Neuronal stem cell (in vitro differentiated cells): ENCODE data around the gene SRGAP2.
"Not testable (repeated sequence)": the region's sequence is repeated elsewhere in the genome, so short reads cannot be mapped to it uniquely, and the experiment has no call there.

Experiments used
- DNase-seq: peaks from one replicate; pipeline ENCODE4 v3.0.0-alpha.2; 2013; ENCODE audit warnings: low spot score
- H2AFZ ChIP-seq: one replicate; pipeline ENCODE4 v1.6.1; 2013; ENCODE audit warnings: mild to moderate bottlenecking, low read length, inconsistent platforms
- H2AK5ac ChIP-seq: 2 replicates; pipeline ENCODE4 v1.6.1; 2013; ENCODE audit warnings: low read depth, mild to moderate bottlenecking, inconsistent platforms, low read length, moderate library complexity, mixed read lengths
- H2BK120ac ChIP-seq: 2 replicates; pipeline ENCODE4 v1.6.1; 2013; ENCODE audit warnings: low read depth, mild to moderate bottlenecking, inconsistent platforms, low read length, moderate library complexity, mixed read lengths
- H2BK12ac ChIP-seq: one replicate; pipeline ENCODE4 v1.6.1; 2013; ENCODE audit warnings: low read length, inconsistent platforms
- H2BK15ac ChIP-seq: 2 replicates; pipeline ENCODE4 v1.6.1; 2013; ENCODE audit warnings: mild to moderate bottlenecking, low read length, inconsistent platforms, mixed read lengths
- H2BK5ac ChIP-seq: one replicate; pipeline ENCODE4 v1.6.1; 2013; ENCODE audit warnings: inconsistent platforms, mild to moderate bottlenecking, low read length, moderate library complexity
- H3K14ac ChIP-seq: one replicate; pipeline ENCODE4 v1.6.1; 2013; ENCODE audit warnings: low read length, inconsistent platforms
- H3K18ac ChIP-seq: 2 replicates; pipeline ENCODE4 v1.6.1; 2013; ENCODE audit warnings: low read length, inconsistent platforms
- H3K23ac ChIP-seq: 2 replicates; pipeline ENCODE4 v1.6.1; 2013; ENCODE audit warnings: low read depth, mild to moderate bottlenecking, mixed read lengths, low read length, inconsistent platforms; ENCODE audit not compliant: poor library complexity
- H3K27ac ChIP-seq: replicated peaks from 3 replicates; pipeline ENCODE4 v1.5.1; 2013; ENCODE audit warnings: low read length, inconsistent platforms
- H3K27me3 ChIP-seq, 3 experiments: 2 replicates each; pipeline ENCODE4 v1.6.1; 2013; ENCODE audit warnings: low read length in 3 of 3, mild to moderate bottlenecking in 2 of 3, inconsistent platforms in 1 of 3, low read depth in 1 of 3, mixed read lengths in 1 of 3, moderate library complexity in 1 of 3; ENCODE audit not compliant: control insufficient read depth in 3 of 3, insufficient read depth in 3 of 3
- H3K36me3 ChIP-seq, 2 donors: replicated peaks in 1 of 2; 2 replicates each; pipeline ENCODE4 v1.6.1; 2013; ENCODE audit warnings: low read length in 2 of 2; ENCODE audit not compliant: control insufficient read depth in 2 of 2, insufficient read depth in 2 of 2
- H3K4ac ChIP-seq: 2 replicates; pipeline ENCODE4 v1.6.1; 2013; ENCODE audit warnings: inconsistent platforms, mild to moderate bottlenecking, low read length, moderate library complexity
- H3K4me1 ChIP-seq, 2 donors: 1 replicate in 1 of 2; 2 replicates in 1 of 2; pipeline ENCODE4 v1.6.1; 2013; ENCODE audit warnings: low read length in 2 of 2, low read depth in 1 of 2; ENCODE audit not compliant: control insufficient read depth in 2 of 2, insufficient read depth in 1 of 2
- H3K4me2 ChIP-seq: one replicate; pipeline ENCODE4 v1.6.1; 2013; ENCODE audit warnings: mild to moderate bottlenecking, low read length, inconsistent platforms; ENCODE audit not compliant: insufficient read depth, poor library complexity, severe bottlenecking
- H3K4me3 ChIP-seq, 2 donors: 2 replicates each; pipeline ENCODE4 v1.5.1; 2013; ENCODE audit warnings: low read length in 2 of 2, mild to moderate bottlenecking in 2 of 2, inconsistent platforms in 1 of 2, moderate library complexity in 1 of 2
- H3K79me1 ChIP-seq: one replicate; pipeline ENCODE4 v1.6.1; 2013; ENCODE audit warnings: low read depth, mild to moderate bottlenecking, inconsistent platforms, low read length, moderate library complexity
- H3K9ac ChIP-seq: one replicate; pipeline ENCODE4 v1.6.1; 2013; ENCODE audit warnings: mild to moderate bottlenecking, low read depth, low read length, inconsistent platforms; ENCODE audit not compliant: poor library complexity
- H3K9me3 ChIP-seq, 2 donors: replicated peaks in 1 of 2; 2 replicates each; pipeline versions ENCODE3 to v1.6.1; 2013; ENCODE audit warnings: low read length in 2 of 2, mild to moderate bottlenecking in 2 of 2, inconsistent platforms in 1 of 2, low read depth in 1 of 2, mixed read lengths in 1 of 2, moderate library complexity in 1 of 2; ENCODE audit not compliant: control insufficient read depth in 2 of 2, insufficient read depth in 1 of 2
- H4K8ac ChIP-seq: one replicate; pipeline ENCODE4 v1.6.1; 2013; ENCODE audit warnings: low read depth, mild to moderate bottlenecking, inconsistent platforms, low read length, moderate library complexity
- H4K91ac ChIP-seq: one replicate; pipeline ENCODE4 v1.6.1; 2013; ENCODE audit warnings: low read length, low read depth, mild to moderate bottlenecking, inconsistent platforms; ENCODE audit not compliant: poor library complexity
- WGBS, 2 donors: extraction: QIAGEN DNeasy Blood & Tissue Kit; methylation state at CpG; one replicate each; pipeline ENCODE4 v1.1.7; 2013; ENCODE audit warnings: missing lambda C conversion rate in 2 of 2, mixed read lengths in 1 of 2; ENCODE audit not compliant: insufficient read length in 2 of 2, insufficient replicate concordance in 1 of 2; ENCODE audit errors: extremely low coverage in 2 of 2; 5-methylcytosine and 5-hydroxymethylcytosine counted together

SRGAP2 gene

GRCh38 chr1:206179666-206180065, 23.7 kb upstream of the SRGAP2 start:
- H2BK120ac ChIP-seq, H3K9me3 ChIP-seq, H3K36me3 ChIP-seq, H2AK5ac ChIP-seq, H3K4me1 ChIP-seq, H3K4me2 ChIP-seq, H4K91ac ChIP-seq, DNase-seq, H2BK12ac ChIP-seq, H3K27me3 ChIP-seq, H3K23ac ChIP-seq, H3K27ac ChIP-seq, H4K8ac ChIP-seq, H3K79me1 ChIP-seq, H3K18ac ChIP-seq, H3K4ac ChIP-seq, H3K14ac ChIP-seq, H2BK15ac ChIP-seq, H3K4me3 ChIP-seq, H3K9ac ChIP-seq, H2AFZ ChIP-seq, H2BK5ac ChIP-seq: not testable (repeated sequence)

- H3K9ac ChIP-seq, H3K4me1 ChIP-seq, H3K27me3 ChIP-seq, DNase-seq, H3K36me3 ChIP-seq, H3K4me2 ChIP-seq, H3K23ac ChIP-seq, H3K79me1 ChIP-seq, H2BK12ac ChIP-seq, H2BK5ac ChIP-seq, H4K8ac ChIP-seq, H2AK5ac ChIP-seq, H3K4me3 ChIP-seq, H3K9me3 ChIP-seq, H4K91ac ChIP-seq, H3K4ac ChIP-seq, H3K27ac ChIP-seq, H2BK120ac ChIP-seq, H3K14ac ChIP-seq, H3K18ac ChIP-seq, H2BK15ac ChIP-seq, H2AFZ ChIP-seq: not testable (repeated sequence)
- no CpG with 5 or more reads among the region's 6 CpGs for WGBS, 2 donors
Measured at GRCh38 chr1:206182368-206183317, 20.7 kb upstream of the SRGAP2 start.

- WGBS, 2 donors = no CpG with 5 or more reads among the region's 2 CpGs
Measured at GRCh38 chr1:206183788-206184187, 19.6 kb upstream of the SRGAP2 start.

GRCh38 chr1:206185778-206186177, 17.6 kb upstream of the SRGAP2 start:
- not testable (repeated sequence) for H3K36me3 ChIP-seq, H3K4ac ChIP-seq, H4K91ac ChIP-seq, H2AFZ ChIP-seq, H3K9me3 ChIP-seq, H3K9ac ChIP-seq, H4K8ac ChIP-seq, H3K4me3 ChIP-seq, H2BK15ac ChIP-seq, H2BK5ac ChIP-seq, H3K27ac ChIP-seq, H2BK120ac ChIP-seq, H3K27me3 ChIP-seq, H3K79me1 ChIP-seq, H3K4me2 ChIP-seq, H3K14ac ChIP-seq, H3K18ac ChIP-seq, H2AK5ac ChIP-seq, H3K23ac ChIP-seq, DNase-seq, H2BK12ac ChIP-seq, H3K4me1 ChIP-seq
- no CpG with 5 or more reads among the region's 3 CpGs for WGBS, 2 donors

More at GRCh38 chr1:206183788-206184187, 19.6 kb upstream of the SRGAP2 start:
- not testable (repeated sequence) for DNase-seq, H2BK120ac ChIP-seq, H2AFZ ChIP-seq, H2BK15ac ChIP-seq, H3K14ac ChIP-seq, H3K79me1 ChIP-seq, H3K4me2 ChIP-seq, H4K8ac ChIP-seq, H2BK12ac ChIP-seq, H3K36me3 ChIP-seq, H2AK5ac ChIP-seq, H3K9me3 ChIP-seq, H3K4ac ChIP-seq, H3K4me3 ChIP-seq, H4K91ac ChIP-seq, H3K4me1 ChIP-seq, H3K27ac ChIP-seq, H3K9ac ChIP-seq, H3K18ac ChIP-seq, H3K23ac ChIP-seq, H3K27me3 ChIP-seq, H2BK5ac ChIP-seq
